ENCODE data around the gene NCMAP. TPM values are rescaled to one million over a fixed set of nuclear protein-coding genes. Genes with fewer than 3 reads are reported as not detected.

Gene NCMAP
- polyA plus RNA-seq, 1 of the 3 experiments (the other 2 are of a cell fraction): not detected

DNA sequence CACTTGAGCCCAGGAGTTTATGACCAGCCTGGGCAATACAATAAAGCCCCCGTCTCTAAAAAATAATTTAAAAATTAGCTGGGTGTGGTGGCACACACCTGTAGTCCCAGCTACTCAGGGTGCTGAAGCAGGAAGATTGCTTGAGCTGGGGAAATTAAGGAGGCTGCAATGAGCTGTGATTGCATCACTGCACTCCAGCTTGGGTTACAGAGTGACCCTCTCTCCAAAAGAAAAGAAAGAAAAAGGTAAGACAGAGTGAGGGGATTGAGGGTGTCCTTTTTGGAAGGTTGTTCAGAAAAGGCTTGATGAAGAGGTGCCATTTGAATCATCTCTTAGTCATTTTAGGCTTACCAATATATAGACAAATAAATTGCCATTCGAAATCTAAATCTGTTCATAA lies 83.2 kb downstream of the NCMAP start:
- no peaks in the 10 kb centered on the region for H3K9me3 ChIP-seq
- no peak overlapping the region for H3K27ac ChIP-seq (ENCODE audit: low read depth in 2 of 2, low read length in 1 of 2)
- H3K4me1 ChIP-seq (ENCODE audit: control insufficient read depth in 1 of 2, insufficient read depth in 2 of 2, low read depth in 1 of 2, low read length in 1 of 2): peaks cover 0 to 9% of the 10 kb centered on the region in 2 experiments; a peak in 2 of 4 replicates
- ChIA-PET POLR2A (no interaction called here), CTCF (interaction anchor here (0.6 to 6.4 kb wide), 3 partner anchors 209 to 440 kb away, joined by 3 to 36 read pairs (median 26); no protein-coding TSS in a partner anchor)
- peaks cover 4% of the 10 kb centered on the region for H3F3A ChIP-seq (replicated peaks; ENCODE audit: insufficient read depth)
- no peak overlapping the region for H3K9ac ChIP-seq
- H3K4me2 ChIP-seq: no peak overlapping the region
- no peaks in the 10 kb centered on the region for H3K9me2 ChIP-seq
- peaks cover 20% of the 10 kb centered on the region for H3K79me2 ChIP-seq (ENCODE audit: insufficient read depth)
- no peaks in the 10 kb centered on the region for H3K27me3 ChIP-seq (ENCODE audit: insufficient read depth)
- WGBS (ENCODE audit: low lambda C conversion rate): 82% methylated on average over 2 of the region's 2 CpGs
- H3K4me3 ChIP-seq (ENCODE audit: low read depth in 2 of 2, low read length in 1 of 2): no peak overlapping the region
- no peak overlapping the region for H2AFZ ChIP-seq (ENCODE audit: low read depth)
- peaks cover 6% of the 10 kb centered on the region for H4K20me1 ChIP-seq (ENCODE audit: insufficient read depth)
- DNase-seq: no peak
- TF ChIP-seq RAD21 (IDR thresholded peaks at IDR 0.05; ENCODE audit: low read length) (no peak), GATA2 (CRISPR knock-in tag; IDR thresholded peaks at IDR 0.05) (no peak), FOXJ3 (CRISPR knock-in tag; IDR thresholded peaks at IDR 0.05) (no peak), FOSL2 (IDR thresholded peaks at IDR 0.05; ENCODE audit: borderline replicate concordance, low read depth) (no peak), YY1 (IDR thresholded peaks at IDR 0.05; ENCODE audit: low read depth) (no peak), RCOR1 (IDR thresholded peaks at IDR 0.05; ENCODE audit: low read length) (no peak), MXI1 (IDR thresholded peaks at IDR 0.05; ENCODE audit: low read depth, low read length) (no peak), USF2 (IDR thresholded peaks at IDR 0.05; ENCODE audit: borderline replicate concordance, low read depth, low read length) (no peak), PBX3 (IDR thresholded peaks at IDR 0.05) (no peak), NFIC (IDR thresholded peaks at IDR 0.05; ENCODE audit: borderline replicate concordance) (no peak)
- TF ChIP-seq, protein P1, sequence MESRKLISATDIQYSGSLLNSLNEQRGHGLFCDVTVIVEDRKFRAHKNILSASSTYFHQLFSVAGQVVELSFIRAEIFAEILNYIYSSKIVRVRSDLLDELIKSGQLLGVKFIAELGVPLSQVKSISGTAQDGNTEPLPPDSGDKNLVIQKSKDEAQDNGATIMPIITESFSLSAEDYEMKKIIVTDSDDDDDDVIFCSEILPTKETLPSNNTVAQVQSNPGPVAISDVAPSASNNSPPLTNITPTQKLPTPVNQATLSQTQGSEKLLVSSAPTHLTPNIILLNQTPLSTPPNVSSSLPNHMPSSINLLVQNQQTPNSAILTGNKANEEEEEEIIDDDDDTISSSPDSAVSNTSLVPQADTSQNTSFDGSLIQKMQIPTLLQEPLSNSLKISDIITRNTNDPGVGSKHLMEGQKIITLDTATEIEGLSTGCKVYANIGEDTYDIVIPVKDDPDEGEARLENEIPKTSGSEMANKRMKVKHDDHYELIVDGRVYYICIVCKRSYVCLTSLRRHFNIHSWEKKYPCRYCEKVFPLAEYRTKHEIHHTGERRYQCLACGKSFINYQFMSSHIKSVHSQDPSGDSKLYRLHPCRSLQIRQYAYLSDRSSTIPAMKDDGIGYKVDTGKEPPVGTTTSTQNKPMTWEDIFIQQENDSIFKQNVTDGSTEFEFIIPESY (IDR thresholded peaks at IDR 0.05; ENCODE audit: borderline replicate concordance, low read depth): no peak
- no peaks in the 10 kb centered on the region for H3K36me3 ChIP-seq (replicated peaks in 1 of 2; ENCODE audit: control insufficient read depth in 1 of 2, insufficient read depth in 2 of 2, low read length in 1 of 2)

- H3K9me3 ChIP-seq: no peaks in the 10 kb centered on the region
- CTCF ChIA-PET: interaction anchor here (0.6 kb wide), 1 partner anchor 105 kb away, joined by 3 read pairs; the partner anchor contains the start of gene CLIC4
- H3K4me2 ChIP-seq: no peak overlapping the region
- no peak overlapping the region for H3K27ac ChIP-seq (ENCODE audit: low read depth in 2 of 2, low read length in 1 of 2)
- no peak for TF ChIP-seq JUND (IDR thresholded peaks at IDR 0.05)
- H4K20me1 ChIP-seq (ENCODE audit: insufficient read depth): peaks cover 14% of the 10 kb centered on the region
- H3K4me1 ChIP-seq (ENCODE audit: control insufficient read depth in 1 of 2, insufficient read depth in 2 of 2, low read depth in 1 of 2, low read length in 1 of 2): peaks cover 6 to 12% of the 10 kb centered on the region in 2 experiments; a peak in 3 of 4 replicates
- H3K79me2 ChIP-seq (ENCODE audit: insufficient read depth): peaks cover 27% of the 10 kb centered on the region
- H2AFZ ChIP-seq (ENCODE audit: low read depth): no peak overlapping the region
- WGBS (ENCODE audit: low lambda C conversion rate): 84% methylated on average over 4 of the region's 4 CpGs
- H3K9ac ChIP-seq: no peak overlapping the region
- H3K4me3 ChIP-seq (ENCODE audit: low read depth in 2 of 2, low read length in 1 of 2): no peak overlapping the region
- DNase-seq: no peak
- peaks cover 4% of the 10 kb centered on the region for H3F3A ChIP-seq (replicated peaks; ENCODE audit: insufficient read depth)
- no peaks in the 10 kb centered on the region for H3K27me3 ChIP-seq (ENCODE audit: insufficient read depth)
- no peaks in the 10 kb centered on the region for H3K36me3 ChIP-seq (replicated peaks in 1 of 2; ENCODE audit: control insufficient read depth in 1 of 2, insufficient read depth in 2 of 2, low read length in 1 of 2)
- POLR2A ChIA-PET: no interaction called here
- H3K9me2 ChIP-seq: no peaks in the 10 kb centered on the region
Observed at GRCh38 chr1:24639881-24640280, 84.0 kb downstream of the NCMAP start.

All from SK-N-SH (cell line).